ENCODE measurements around the gene WNK2.
"Not testable (repeated sequence)": the region's sequence is repeated elsewhere in the genome, so short reads cannot be mapped to it uniquely, and the experiment has no call there.

Gene WNK2

DNA sequence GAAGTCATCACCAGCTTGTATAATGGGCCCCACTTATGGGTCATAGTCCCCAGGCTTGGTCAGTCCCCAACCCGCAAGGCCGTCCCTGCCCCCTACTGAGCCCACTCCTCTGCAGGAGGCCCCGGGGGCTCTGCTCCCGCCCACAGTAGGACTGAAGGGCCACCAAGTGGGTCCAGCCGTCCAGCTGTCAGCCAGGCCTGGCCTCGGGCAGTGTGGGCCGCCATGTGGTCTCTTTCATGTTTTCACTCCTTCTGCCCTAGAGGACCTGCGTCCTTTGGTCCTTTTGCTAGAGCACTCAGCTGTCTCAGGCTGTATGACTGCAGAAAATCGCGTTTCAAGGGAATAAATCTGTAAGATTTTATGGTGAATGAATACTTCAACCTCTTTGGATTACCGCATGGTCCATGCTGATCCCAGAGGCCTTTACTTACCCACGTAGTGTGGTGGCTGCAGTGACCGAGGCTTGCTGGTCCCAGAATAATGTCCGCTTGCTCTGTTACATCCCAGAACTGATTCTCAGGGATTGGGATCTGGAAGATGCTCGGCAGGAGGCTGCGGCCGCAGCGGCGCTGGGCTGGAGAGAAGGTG is 161.8 kb downstream of the WNK2 start:
- DNase-seq, result no peak

DNA sequence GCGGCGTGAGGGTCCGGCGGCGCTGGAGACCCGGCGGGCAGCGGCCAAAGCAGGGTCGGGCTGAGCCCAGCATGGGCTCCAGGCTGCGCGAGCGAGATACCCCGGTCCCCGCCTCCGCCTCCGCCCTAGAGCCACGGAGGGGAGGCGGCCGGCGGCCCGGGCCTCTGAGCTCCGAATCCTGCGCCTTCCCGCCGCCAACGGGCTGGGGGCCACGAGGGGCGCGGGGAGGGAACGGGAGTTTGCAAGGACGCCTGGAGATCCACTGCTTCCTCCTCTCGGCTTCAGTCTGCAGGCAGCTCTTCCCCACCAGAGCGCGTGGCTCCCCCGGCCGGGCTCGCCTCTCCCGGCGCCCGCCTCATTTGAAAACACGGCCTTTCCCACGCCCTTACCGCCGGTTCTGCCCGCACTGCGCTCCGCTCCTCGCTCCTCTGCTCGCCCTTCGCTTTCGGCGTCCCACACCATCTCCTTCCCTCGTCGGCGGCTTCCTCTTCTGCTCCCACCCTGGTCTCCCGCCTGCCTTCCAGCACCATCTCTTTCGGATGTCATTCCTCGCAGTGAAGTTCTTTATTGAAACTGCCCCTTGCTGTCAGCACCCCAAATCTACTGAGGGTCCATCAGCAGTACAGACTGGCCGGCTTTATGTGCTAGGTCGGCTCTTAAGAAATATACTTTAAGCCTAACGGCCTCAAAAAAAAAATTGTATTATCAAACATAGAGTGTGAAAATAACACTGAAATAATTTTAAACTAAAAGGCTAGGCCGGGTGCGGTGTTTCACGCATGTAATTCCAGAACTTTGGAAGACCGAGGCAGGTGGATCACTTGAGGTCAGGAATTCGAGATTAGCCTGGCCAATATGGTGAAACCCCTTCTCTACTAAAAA is 162.5 kb downstream of the WNK2 start:
- peak; percentile 21 for DNase-seq

DNA sequence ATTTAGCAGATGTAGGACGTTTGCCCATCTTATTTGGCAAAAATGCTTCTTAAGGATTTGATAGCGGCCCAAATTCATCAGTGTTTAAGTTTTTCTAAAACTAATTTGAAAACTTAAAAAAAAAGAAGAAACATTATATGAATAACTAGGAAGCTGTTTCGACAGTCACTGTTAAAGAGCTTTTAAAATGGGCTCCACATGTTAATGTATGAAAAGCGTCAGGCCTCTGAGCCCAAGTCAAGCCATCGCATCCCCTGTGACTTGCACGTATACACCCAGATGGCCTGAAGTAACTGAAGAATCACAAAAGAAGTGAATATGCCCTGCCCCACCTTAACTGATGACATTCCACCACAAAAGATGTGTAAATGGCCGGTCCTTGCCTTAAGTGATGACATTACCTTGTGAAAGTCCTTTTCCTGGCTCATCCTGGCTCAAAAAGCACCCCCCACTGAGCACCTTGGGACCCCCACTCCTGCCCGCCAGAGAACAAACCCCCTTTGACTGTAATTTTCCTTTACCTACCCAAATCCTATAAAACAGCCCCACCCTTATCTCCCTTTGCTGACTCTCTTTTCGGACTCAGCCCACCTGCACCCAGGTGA is 163.5 kb downstream of the WNK2 start:
- DNase-seq, result not testable (repeated sequence)

DNA sequence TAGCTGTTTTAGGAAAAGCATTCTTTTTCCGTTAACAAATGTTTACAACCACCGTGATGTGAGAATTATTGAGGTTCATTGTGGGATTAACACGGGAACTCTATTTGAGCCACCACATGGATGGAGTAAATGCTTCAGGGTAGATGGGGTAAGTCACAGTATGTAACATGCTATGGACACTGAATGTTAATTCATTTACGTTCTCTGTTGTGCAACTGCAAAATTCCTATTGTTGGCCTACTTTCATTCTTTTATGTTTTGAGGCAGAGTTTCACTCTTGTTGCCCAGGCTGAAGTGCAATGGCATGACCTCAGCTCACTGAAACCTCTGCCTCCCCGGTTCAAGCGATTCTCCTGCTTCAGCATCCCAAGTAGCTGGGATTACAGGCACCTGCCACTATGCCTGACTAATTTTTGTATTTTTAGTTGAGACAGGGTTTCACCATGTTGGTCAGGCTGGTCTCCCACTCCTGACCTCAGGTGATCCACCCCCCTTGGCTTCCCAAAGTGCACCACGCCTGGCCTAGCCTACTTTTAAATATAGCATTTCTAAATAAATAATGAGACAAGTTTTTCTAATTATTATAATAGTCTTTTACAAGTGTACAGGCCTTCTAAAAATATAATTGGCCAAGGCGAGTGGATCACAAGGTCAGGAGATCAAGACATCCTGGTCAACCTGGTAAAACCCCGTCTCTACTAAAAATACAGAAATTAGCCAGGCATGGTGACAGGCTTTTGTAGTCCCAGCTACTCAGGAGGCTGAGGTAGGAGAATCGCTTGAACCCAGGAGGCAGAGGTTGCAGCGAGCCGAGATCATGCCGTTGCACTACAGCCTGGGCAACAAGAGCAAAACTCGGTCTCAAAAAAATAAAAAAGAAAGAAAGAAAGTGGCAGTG is 169.7 kb downstream of the WNK2 start:
- not testable (repeated sequence) for DNase-seq

DNA sequence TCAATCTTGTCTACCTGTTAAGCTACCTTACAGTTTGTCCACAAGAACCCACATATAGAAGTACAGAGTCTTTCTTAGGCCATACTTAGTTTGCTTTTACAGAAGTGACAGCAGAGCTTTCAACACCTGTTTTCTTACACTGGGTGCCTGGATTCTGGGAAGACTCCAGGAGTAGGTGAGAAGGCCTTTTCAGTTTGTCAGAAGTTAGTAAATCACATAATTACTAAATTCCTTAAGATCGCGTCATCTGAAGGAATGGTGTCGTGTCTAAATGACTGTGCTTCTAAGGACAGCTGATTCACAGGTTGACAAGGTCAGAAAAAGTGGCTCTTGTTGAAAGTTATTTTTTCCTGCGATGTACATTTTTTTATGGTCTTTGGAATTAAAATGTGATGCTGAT is 170.5 kb downstream of the WNK2 start:
- no peak for DNase-seq

DNA sequence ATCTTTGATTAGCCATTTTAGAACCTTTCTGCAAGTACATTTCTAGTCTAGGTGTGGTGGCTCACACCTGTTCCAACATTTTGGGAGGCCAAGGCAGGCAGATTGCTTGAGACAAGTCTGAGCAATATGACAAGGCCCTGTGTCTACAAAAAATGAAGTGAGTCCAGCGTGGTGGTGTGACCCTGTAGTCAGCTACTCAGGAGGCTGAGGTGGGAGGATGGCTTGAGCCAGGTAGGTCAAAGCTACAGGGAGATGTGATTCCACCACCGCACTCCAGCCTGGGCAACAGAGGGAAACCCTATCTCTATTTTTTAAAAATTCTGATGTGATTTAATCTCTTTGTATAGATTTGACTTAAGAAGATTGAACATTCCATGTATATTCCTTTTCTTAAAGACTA is 171.9 kb downstream of the WNK2 start:
- DNase-seq, result no peak

DNA sequence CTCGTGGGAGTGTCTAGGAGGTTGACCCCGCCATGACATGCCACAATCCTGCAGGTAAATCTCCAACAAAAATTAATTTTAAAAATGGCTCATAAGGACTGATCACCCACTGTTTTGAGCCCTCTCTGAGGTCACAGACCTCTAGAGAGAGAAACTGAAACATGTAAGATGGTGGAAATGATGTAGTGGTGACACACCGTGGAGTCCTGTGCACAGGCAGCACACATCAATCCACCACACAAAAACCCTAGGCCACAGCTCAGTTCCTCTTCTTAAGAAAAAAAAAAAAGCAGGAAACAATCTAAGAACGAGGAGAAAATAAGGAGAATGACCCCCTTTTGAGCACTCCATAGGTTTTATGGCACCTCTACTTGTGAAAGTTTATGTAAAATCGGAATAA is 173.7 kb downstream of the WNK2 start:
- DNase-seq, result peak; percentile 19

DNA sequence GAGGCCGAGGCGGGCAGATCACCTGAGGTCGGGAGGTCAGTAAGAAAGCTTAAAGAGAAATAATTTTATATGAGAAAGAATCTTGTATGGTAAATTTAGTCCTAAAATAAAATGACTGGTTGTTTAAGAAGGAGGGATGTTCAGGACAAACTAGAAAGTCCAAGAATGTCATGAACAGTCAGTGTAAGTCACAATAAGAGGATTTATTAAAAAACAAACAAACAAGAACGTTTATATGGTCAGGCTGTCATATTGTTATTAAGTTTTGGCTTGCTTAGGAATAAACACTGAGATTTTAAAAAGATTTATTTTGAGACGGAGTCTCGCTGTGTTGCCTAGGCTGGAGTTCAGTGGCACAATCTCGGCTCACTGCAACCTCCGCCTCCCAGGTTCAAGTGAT is 176.0 kb downstream of the WNK2 start:
- not testable (repeated sequence) for DNase-seq

DNA sequence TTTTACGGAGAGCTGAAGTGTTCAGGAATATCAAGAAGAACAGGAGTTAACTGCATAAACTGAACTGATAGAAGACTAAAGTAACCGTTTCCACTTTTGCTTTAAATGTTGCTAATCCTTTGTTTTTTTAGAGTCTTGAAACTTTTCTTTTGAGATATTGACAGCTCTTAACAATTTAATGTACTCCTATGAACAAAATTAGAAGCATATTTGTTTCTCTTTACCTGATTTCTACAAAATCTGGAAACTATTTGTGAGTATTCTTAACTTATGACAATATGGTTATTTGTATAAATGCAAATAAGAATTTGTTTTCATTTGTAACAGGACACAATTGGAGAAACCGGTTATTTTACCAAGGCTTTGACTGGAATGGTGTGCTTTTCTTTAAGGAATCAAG is 178.1 kb downstream of the WNK2 start:
- DNase-seq, result no peak

DNA sequence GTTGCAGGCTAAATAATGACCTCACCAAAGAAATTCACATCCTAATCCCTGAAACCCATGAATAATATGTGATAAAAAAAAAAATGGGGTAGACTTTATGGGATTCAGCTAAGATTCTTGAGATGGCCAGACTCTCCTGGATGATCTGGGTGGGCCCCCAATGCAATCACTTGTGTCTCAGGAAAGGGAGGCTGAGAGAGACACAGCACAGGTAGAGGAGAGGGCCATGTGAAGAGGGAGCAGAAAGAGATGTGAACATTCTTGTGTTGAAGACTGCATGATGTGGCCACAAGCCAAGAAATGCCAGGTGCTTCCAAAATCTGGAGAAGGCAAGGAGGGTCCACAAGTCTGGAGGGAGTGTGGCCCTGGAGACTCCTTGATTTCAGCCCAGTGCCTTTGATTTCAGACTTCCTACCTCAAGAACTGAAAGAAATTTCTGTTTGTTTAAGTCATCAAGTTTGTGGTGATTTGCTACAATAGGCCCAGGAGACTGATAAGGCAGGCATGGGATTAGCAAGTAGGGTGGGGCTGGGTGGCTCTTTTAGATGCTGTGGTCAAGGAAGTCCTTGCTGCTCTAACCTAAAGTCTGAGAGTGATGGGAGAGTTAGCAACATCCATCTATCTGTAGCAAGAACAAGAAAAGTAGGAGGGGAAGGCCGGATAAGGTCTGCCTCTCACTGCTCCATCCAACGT is 180.9 kb downstream of the WNK2 start:
- DNase-seq, result no peak

DNA sequence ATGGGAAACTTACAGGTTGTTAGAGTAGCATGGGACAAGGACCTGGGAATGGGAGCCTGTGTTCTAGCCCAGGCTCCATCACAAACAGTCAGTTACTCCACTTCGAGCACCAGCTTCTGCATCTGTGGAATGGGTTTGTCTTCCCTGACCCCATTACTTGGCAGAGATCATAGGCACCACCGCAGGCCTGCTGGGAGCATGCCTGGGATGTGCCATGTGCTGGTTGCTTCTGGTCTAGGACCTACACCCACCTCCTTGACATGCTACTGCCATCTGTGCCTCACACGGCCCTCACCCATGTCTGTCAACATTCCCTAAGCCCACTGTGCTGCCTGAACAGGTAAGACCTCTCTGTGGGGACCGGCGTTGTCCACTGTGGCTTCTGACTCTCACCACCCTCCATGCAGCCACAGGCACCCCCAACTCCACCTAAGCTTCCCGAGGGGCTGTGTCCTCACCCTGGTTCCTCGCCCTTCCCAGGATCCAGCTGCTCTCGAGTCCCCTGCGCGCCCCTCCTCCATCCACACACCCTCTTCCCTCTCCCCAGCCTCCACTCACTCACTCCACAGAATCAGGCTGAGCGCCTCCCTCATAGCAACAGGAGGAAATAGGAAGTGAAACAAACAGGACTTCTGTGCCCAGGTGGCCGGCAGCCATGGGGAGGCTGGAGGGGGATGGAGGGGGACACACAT is 181.6 kb downstream of the WNK2 start:
- DNase-seq, result no peak

DNA sequence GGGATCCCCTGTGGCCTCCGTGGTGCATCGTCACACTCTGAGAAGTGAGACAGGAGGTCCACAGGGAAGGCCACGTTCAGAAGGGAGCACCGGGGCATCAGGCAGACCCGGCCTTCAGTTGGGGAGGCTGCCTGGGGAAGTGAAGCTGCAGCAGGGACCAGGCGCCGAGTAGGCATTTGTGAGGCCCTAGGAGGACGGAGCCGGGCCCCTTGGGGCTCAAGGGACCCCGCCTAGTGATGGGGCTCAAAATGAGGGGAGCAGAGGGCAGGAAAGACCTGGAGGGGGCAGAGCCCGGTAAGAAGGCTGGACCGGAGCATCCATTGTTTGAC is 182.1 kb downstream of the WNK2 start:
- no peak for DNase-seq

DNA sequence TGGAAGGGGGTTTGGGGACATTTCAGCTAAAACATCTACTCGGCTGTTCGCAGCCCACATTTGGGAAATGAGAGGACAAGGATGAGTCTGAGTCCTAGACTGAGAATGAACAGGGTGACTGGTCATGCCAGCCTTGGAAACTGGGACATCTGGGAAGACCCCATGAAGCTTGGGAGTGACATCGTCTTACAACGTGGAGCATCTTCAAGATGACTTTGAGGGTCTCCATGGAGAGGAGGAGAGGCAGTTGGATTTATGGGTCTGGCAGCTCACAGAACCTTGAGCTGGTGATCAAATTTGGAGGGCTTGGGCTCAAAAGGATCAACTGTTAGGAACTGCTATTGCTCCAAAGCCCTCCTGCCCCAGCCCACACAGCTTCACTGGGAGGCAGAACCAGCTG is 182.5 kb downstream of the WNK2 start:
- not testable (repeated sequence) for DNase-seq

DNA sequence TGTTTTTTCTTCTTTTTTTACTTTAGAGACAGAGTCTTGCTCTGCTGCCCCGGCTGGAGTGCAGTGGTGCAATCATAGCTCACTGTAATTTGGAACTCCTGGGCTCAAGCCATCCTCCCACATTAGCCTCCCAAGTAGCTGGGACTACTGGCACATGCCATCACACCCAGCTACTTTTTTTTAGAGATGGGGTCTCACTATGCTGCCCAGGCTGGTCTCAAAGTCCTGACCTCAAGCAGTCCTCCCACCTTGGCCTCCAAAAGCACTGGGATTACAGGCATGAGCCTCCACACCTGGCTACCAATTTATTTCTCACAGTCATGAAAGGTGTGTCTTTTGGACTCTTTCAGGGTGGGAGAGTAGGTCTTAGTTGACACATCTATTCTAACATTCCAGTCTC is 184.5 kb downstream of the WNK2 start:
- DNase-seq, result no peak

DNA sequence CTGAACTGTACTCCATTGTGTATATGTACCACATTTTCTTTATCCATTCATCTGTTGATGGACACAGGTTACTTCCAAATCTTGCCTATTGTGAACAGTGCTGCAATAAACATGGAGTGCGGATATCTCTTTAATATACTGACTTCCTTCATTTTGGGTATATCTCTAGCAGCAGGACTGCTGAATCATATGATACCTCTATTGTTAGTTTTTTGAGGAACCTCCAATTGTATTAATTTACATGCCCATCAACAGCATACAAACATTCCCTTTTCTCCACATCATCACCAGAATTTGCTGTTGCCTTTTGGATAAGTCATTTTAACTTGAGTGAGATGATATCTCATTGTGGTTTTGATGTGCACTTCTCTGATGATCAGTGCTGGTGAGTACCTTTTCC is 185.7 kb downstream of the WNK2 start:
- no peak for DNase-seq

Measured in activated CD4-positive, alpha-beta T cell treated with anti-CD3 and anti-CD28 coated beads for 48 hours (primary cell).